HCT116 (cell line): Measurements from ENCODE around the gene RPTOR.

ENCODE experiments used
- CTCF ChIP-seq, 3 experiments: fragments of 200-600 bp in 1 of 3; sonication (generic) in 1 of 3; IDR thresholded peaks in 2 of 3; conservative IDR thresholded peaks in 1 of 3; 2 replicates each; pipeline ENCODE4 v1.5.1; 2012 to 2017; ENCODE audit warnings: low read depth in 2 of 3, low read length in 2 of 3, antibody characterized with exemption in 1 of 3, borderline replicate concordance in 1 of 3, control low read depth in 1 of 3, mild to moderate bottlenecking in 1 of 3, mixed read lengths in 1 of 3, mixed run types in 1 of 3, moderate library complexity in 1 of 3; ENCODE audit not compliant: insufficient read depth in 1 of 3
- EGR1 ChIP-seq: IDR thresholded peaks from 2 replicates; pipeline ENCODE4 v1.6.1; 2012; ENCODE audit warnings: low read depth
- EZH2 ChIP-seq: fragments of 200-600 bp; sonication (generic); IDR thresholded peaks from 2 replicates; pipeline ENCODE4 v1.6.1; 2017; ENCODE audit warnings: antibody characterized with exemption, mixed run types
- EZH2phosphoT487 ChIP-seq: fragments of 200-600 bp; IDR thresholded peaks from 2 replicates; pipeline ENCODE4 v1.6.1; 2018; ENCODE audit warnings: antibody characterized with exemption, borderline replicate concordance
- JUND ChIP-seq: IDR thresholded peaks from 2 replicates; pipeline ENCODE4 v1.6.1; 2012
- YY1 ChIP-seq: IDR thresholded peaks from 2 replicates; pipeline ENCODE4 v1.6.1; 2011; ENCODE audit warnings: low read length, low read depth, moderate library complexity, mild to moderate bottlenecking; ENCODE audit not compliant: insufficient replicate concordance; ENCODE audit errors: extremely low read depth
- ZNF274 ChIP-seq: fragments of 200-500 bp; sonication (Bioruptor generic); IDR thresholded peaks from 2 replicates; pipeline ENCODE4 v1.6.1; 2014; ENCODE audit warnings: mild to moderate bottlenecking, low read depth, low read length, inconsistent platforms
- TF ChIP-seq, protein P1 (sequence below): IDR thresholded peaks from 2 replicates; pipeline ENCODE4 v1.6.1; 2012
- TF ChIP-seq, protein P2 (sequence below): IDR thresholded peaks from 2 replicates; pipeline ENCODE4 v1.6.1; 2011; ENCODE audit warnings: mild to moderate bottlenecking, low read length, moderate library complexity; ENCODE audit not compliant: insufficient replicate concordance; ENCODE audit errors: extremely low read depth

DNA sequence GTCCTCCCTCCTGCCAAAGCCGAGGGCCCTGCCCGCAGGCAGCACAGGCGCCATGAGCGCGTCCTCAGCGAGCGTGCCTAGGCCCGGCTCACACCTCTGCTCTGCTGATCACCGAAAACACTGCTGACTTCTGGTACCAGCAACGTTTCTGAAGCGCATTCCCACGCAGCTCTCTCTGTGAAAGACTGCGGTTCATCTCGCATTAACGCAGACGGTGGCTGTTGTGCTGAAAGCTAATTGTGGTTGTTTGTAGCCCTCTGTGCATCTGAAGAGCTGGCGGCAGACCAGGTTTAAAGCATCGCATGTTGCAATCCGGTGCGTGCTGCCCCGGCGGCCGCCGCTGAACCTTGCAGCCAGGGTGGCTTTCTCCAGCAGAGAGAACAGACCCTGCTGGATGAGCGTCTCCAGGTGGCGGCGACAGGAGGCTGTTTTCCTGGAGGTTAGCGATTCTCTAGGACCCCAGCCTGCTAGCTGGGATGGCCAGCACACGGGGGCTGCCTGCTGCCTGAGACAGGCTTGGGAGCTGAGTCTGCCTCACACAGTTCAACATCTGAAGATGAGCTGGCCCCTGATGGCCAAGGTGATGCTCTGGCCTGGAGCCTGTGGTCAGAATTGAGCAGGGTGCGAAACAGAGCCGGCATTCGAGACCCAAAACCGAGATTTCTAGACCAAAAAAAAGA is 397.2 kb downstream of the RPTOR start:
- no peak for TF ChIP-seq CTCF (IDR thresholded peaks at IDR 0.05 in 2 of 3, conservative IDR thresholded peaks at IDR 0.05 in 1 of 3; ENCODE audit: borderline replicate concordance in 1 of 3, insufficient read depth in 1 of 3, low read depth in 2 of 3, low read length in 2 of 3)
- TF ChIP-seq, protein P1, sequence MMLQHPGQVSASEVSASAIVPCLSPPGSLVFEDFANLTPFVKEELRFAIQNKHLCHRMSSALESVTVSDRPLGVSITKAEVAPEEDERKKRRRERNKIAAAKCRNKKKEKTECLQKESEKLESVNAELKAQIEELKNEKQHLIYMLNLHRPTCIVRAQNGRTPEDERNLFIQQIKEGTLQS = no peak
- TF ChIP-seq YY1 = no peak
- TF ChIP-seq ZNF274 = no peak
- TF ChIP-seq EZH2 = no peak
- no peak for TF ChIP-seq EZH2phosphoT487
- TF ChIP-seq, protein P2, sequence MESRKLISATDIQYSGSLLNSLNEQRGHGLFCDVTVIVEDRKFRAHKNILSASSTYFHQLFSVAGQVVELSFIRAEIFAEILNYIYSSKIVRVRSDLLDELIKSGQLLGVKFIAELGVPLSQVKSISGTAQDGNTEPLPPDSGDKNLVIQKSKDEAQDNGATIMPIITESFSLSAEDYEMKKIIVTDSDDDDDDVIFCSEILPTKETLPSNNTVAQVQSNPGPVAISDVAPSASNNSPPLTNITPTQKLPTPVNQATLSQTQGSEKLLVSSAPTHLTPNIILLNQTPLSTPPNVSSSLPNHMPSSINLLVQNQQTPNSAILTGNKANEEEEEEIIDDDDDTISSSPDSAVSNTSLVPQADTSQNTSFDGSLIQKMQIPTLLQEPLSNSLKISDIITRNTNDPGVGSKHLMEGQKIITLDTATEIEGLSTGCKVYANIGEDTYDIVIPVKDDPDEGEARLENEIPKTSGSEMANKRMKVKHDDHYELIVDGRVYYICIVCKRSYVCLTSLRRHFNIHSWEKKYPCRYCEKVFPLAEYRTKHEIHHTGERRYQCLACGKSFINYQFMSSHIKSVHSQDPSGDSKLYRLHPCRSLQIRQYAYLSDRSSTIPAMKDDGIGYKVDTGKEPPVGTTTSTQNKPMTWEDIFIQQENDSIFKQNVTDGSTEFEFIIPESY = no peak
- no peak for TF ChIP-seq JUND
- TF ChIP-seq EGR1 = no peak
